GM18951 (cell line): ENCODE measurements around the gene SPDYE8.
"Not testable (repeated sequence)": the region's sequence is repeated elsewhere in the genome, so short reads cannot be mapped to it uniquely, and the experiment has no call there.

Experiments used
- POLR2A ChIP-seq: IDR thresholded peaks from 4 replicates; pipeline ENCODE4 v1.6.1; 2011; ENCODE audit warnings: mild to moderate bottlenecking; ENCODE audit not compliant: insufficient read length, insufficient read depth; ENCODE audit errors: extremely low read depth
- in situ Hi-C: fragments of 300-500 bp; cut with MboI; formaldehyde crosslinking; loops from one replicate; pipeline ENCODE4 v1.12.0; 2022; ENCODE audit warnings: low sequenced_read_pairs, mixed read lengths, inconsistent platforms; ENCODE audit not compliant: unreplicated experiment

SPDYE8 gene, protein sequence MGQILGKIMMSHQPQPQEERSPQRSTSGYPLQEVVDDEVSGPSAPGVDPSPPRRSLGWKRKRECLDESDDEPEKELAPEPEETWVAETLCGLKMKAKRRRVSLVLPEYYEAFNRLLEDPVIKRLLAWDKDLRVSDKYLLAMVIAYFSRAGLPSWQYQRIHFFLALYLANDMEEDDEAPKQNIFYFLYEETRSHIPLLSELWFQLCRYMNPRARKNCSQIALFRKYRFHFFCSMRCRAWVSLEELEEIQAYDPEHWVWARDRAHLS

DNA sequence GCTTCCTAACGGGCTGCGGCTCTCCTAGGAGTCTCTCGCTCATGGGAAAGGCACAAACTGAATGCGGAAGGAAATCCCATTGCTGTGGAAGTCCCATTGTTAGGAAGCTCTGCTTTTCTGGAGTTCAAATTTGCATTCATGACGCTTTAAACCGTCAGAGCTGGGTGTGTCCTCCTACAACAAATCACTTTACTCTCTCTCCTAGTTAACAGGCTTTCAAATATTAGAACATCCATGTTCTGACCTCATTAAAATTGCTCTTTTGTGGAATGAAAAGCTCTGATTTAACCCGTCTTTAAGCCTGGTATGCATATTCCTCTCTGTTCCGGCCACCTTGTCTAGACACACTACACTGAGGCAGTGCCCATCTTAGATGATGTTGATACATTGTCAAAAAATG, at the start of gene SPDYE8:
Gene SPDYE8 (minus strand): TSS at position 101 of the 400 bp plus-strand sequence. CDS start 1,800 bp downstream, outside the sequence.
- in situ Hi-C loops, result not testable (repeated sequence)

DNA sequence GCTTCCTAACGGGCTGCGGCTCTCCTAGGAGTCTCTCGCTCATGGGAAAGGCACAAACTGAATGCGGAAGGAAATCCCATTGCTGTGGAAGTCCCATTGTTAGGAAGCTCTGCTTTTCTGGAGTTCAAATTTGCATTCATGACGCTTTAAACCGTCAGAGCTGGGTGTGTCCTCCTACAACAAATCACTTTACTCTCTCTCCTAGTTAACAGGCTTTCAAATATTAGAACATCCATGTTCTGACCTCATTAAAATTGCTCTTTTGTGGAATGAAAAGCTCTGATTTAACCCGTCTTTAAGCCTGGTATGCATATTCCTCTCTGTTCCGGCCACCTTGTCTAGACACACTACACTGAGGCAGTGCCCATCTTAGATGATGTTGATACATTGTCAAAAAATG, 28.2 kb upstream of the SPDYE8 start, which contains the start of gene SPDYE11:
Gene SPDYE11 (minus strand): TSS at position 101 of the 400 bp plus-strand sequence. CDS start 1,800 bp downstream, outside the sequence.
- in situ Hi-C loops, result not testable (repeated sequence)

DNA sequence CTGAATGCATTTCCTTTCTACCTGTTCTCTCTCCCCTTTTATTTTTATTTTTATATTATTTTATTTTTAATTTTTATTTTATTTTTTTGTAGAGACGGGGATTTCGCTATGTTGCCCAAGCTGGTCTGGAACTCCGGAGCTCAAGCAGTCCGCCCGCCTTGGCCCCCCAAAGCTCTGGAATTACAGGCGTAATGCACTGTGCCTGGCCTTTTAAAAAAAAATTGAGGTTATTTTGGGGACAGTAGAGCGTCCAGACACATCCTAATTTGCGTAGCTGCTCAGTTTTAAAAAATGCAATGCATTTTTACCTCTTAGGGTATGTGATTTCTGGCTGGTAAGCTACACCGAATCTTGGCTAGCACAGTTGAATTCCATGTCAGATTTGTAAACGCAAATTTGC, 23.1 kb downstream of the SPDYE8 start:
- in situ Hi-C loops, result not testable (repeated sequence)

DNA sequence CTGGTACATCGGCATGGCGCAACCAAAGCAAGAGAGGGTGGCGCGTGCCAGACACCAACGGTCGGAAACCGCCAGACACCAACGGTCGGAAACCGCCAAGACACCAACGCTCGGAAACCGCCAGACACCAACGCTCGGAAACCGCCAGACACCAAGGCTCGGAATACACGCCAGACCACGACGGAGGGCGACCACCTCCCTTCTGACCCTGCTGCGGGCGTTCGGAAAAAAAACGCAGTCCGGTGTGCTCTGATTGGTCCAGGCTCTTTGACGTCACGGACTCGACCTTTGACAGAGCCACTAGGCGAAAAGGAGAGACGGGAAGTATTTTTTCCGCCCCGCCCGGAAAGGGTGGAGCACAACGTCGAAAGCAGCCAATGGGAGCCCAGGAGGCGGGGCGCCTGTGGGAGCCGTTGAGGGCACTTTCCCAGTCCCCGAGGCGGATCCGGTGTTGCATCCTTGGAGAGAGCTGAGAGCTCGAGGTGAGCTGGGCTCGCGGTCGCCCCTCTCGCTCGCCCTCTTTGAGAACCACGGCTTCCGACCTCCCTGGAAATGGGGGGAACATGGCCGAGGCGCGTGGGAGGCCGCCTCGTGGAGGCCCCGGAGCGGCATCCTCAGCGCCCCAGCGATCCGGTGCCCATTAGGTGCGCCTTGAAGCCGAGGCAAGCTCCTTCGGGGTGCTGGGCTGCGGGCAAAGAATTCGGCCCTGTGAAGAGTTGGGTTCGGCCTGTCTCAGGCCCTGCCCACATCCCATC, 23.7 kb downstream of the SPDYE8 start:
- in situ Hi-C loops, result not testable (repeated sequence)

DNA sequence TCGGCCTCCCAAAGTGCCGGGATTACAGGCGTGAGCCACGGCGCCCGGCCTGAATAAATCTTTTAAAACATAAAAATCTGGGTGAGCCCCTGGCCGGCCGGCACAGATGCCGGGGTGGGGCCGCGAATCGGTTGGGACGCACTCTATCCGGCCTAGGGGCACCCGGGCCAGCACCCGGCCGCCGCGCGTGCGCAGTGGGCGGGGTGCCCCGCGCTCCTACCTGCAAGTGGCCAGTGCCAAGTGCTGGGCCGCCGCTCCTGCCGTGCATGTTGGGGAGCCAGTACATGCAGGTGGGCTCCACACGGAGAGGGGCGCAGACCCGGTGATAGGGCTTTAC, 24.2 kb downstream of the SPDYE8 start:
- in situ Hi-C loops, result not testable (repeated sequence)

More for the DNA sequence above, 23.7 kb downstream of the SPDYE8 start:
- peak; percentile 79 for TF ChIP-seq POLR2A

DNA sequence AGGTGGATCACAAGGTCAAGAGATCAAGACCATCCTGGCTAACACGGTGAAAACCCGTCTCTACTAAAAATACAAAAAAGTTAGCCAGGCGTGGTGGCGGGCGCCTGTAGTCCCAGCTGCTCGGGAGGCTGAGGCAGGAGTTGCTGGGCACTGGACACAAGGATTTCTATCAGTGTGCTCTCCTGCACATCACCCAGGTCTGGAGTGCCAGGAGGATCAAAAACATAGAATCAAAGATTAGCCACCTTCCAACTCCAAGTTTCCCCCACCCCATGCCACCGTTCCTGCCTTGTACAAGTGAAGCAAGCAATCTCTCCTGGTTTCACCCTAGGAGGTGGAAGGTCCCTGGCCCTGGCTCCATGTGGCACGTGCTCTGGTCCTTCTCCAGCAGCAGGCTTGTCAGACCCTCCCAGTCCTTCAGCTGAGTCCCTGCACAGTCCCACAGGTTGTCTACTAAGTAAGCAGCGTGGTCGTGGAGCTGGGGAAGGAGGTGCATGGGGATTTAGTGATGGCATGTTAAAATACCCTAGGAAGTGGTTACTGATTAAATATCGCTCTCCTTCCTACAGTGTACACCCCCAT, 31.6 kb downstream of the SPDYE8 start:
- in situ Hi-C loops, result not testable (repeated sequence)

DNA sequence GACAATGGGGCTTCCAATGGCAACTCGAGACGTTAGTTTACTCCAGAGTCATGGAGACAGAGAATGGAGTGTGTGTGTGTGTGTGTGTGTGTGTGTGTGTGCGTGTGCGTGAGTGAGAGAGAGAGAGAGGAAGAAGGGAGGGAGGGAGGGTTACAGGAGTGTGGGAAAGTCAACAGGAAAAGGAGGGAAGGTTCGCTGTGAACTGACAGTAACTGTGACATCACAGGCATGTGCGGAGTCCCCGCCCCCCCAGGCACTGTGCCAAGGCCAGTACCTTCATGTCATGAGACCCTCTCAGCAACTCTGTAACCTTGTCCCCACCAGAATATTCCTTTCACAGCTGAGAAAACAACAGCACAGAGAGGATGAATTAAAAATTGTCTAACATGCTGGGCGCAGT, 32.1 kb downstream of the SPDYE8 start:
- in situ Hi-C loops, result not testable (repeated sequence)

DNA sequence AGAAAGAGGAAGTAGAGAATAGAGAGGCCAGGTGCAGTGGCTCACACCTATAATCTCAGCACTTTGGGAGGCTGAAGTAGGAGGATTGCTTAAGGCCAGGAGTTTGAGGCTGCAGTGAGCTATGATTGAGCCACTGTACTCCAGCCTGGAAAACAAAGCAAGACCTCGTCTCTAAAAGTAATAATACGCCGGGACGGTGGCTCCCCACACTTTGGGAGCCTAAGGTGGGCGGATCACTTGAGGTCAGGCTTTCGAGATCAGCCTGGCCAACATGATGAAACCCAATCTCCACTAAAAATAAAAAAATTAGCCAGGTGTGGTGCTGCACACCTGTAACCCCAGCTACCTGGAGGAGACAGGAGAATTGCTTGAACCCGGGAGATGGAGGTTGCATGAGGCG, 34.1 kb downstream of the SPDYE8 start:
- in situ Hi-C loops, result not testable (repeated sequence)

DNA sequence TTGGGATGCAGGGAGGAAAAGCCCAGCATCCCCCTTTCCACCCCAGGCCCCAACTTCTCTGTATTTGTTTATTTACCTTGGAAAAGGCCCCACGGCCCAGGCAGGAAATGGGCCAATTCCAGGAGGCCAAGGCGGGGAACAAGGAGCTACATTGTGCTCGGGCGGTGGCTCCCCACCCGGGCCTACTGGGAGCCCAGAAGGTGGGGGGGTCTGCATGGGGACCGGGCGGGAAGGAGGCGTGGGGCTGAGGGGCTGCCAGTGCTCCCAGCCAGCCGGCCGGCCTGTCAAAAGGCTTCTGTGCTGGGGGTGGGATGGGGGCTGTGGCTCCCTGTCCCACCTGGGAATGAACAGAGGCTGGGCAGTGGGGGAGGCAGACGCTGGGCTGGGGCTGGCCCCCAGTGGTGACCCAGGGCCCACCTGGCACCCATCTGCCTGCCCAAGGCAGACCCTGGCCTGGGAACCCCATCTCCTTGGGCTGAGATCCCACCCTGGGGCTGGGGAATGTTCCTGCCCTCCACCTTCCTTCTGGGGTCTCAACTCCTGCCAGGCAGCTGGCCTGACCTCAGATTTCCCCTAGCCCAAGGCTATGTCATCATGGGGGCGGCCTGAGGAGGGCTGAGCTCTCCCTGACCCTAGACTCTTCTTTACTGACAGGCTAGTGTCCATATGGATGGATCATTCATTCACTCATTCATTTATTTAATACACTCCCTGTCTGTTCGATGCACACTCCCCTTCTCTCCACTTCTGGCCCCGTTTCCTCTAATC, 39.2 kb downstream of the SPDYE8 start:
- in situ Hi-C loops, result not testable (repeated sequence)

DNA sequence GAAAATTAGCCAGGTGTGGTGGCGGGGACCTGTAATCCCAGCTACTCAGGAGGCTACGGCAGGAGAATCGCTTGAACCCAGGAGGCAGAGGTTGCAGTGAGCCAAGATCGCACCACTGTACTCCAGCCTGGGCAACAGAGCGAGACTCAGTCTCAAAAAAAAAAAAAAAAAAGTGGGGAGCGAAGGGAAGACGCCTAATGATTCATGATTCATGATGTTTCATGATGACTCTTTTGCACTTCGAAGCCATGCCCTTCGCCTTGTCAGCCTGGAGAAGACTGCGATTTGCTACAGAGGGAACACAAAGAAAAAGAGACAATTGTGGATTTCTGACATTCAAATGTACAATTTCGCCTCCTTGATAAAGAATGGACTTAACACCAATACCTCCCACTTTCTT, 47.5 kb downstream of the SPDYE8 start:
- in situ Hi-C loops, result not testable (repeated sequence)

DNA sequence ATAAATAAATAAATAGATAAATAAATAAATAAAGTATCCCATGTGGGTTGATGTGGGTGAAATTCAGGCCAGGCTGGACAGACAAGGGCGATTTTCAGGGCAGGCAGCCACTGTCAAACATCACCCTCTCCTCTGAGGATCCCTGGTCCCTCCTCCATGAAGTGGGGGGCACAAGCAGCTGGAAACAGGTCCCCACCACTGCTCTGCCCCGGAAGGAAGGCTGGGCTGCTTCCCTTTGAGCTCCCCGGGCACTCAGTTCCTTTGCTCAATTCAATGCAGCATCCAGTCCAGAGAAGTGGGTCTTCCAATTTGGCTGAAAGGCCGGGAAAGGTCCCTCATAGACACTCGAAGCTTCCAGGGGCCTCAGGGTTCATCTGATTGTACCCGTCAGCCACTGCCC, 49.2 kb downstream of the SPDYE8 start:
- in situ Hi-C loops, result not testable (repeated sequence)

DNA sequence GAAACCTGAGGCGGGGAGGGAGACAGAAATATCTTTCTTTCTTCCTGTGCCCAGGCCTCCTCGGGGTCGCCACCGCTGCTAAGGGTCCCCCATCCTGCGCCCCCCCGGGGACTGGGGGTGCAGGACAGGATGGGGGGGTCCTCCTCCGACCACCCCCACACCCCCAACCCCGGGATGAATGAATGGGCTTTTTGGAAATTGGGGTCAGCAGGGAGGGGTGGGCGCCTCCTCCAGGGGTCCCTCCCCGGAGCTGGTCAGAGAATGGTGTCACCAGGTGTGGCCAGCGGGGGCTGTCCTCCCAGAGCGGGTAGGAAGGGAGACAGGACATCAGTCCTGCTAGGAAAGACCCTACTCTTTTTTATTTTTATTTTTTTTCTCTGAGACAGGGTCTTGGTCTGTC, 53.1 kb downstream of the SPDYE8 start:
- in situ Hi-C loops, result not testable (repeated sequence)

DNA sequence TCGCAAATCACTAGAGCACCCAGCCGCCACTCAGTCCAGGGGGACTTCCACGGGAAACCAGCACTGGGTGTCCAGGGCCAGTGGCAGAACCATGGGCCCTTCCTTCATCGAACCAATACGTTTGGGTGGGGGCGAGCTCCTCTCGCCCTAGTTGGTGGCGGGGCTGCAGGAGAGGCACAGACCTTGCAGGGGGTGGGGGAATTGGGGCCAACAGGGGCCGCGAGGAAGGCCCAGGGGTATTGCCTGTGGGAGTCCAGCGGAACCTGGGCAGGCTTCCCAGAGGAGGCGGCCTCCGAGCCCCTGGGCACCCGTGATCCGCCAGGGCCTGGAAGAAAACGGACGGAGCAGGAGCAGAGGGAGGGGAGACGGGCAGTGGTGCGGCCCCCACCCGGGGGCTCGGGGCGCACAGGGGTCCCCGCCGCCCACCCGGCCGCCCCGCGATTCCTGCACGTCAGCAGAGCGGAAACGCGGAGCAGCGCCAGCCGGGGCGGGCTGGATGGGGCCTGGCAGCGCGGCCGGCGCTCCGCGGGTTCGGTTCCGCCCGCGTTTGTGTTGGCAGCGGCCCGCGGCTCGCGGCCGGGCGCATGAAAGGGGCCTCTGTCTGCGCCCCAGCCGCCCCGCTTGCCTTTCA, 53.8 kb downstream of the SPDYE8 start:
- in situ Hi-C loops, result not testable (repeated sequence)

DNA sequence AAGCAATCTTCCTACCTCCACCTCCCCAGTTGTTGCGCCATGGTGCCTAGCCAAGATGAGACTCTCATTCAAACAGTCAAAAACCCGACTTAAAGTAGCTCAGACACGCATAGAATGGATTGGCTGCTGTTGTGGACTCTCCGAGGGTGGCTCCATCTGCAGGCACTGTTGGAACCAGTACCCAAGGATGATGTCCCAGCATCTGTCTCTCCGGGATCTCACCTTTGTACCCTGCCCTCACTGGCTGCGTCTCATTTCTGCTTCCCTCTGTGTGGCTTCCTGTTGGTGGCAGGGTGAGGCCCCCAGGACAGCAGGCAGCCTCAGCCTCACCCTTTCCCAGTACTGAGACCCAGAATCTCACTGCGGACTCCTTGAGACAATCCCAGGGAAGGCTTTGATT, 54.8 kb downstream of the SPDYE8 start:
- in situ Hi-C loops, result not testable (repeated sequence)

DNA sequence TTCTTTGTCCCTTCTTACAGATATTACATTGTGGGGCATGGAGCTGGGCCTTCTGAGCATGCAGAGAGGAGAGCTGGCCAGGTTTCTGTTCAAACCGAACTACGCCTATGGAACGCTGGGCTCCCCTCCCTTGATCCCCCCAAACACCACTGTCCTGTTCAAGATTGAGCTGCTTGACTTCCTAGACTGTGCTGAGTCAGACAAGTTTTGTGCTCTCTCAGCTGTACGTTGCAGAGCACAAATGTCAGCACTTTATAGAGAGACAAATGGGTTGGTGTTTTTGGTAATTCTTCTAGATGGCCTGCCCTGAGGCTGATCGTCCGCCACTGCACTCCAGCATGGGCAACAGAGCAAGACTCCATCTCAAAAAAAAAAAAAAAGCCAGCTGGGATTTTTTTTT, 58.1 kb downstream of the SPDYE8 start:
- in situ Hi-C loops, result not testable (repeated sequence)
